Ascending aorta (tissue), 2 donors: ENCODE results near the gene SHLD1. TPM values are rescaled to one million over a fixed set of nuclear protein-coding genes. Genes with fewer than 3 reads are reported as not detected.

Experiments
- DNase-seq, 2 donors: peaks; one replicate each; pipeline ENCODE4 v3.0.0-alpha.2; 2019; ENCODE audit warnings: low spot score in 2 of 2
- H3K27ac ChIP-seq, 2 donors: fragments of 200-600 bp; sonication (generic); one replicate each; pipeline ENCODE4 v1.5.1; 2016 to 2017; ENCODE audit warnings: mild to moderate bottlenecking in 1 of 2
- H3K27me3 ChIP-seq: fragments of 200-600 bp; sonication (generic); one replicate; pipeline ENCODE4 v1.5.1; 2017
- H3K36me3 ChIP-seq, 2 donors: fragments of 200-600 bp; sonication (generic); one replicate each; pipeline ENCODE4 v1.5.1; 2016
- H3K4me1 ChIP-seq, 2 donors: fragments of 200-600 bp; sonication (generic); one replicate each; pipeline ENCODE4 v1.5.1; 2016 to 2017; ENCODE audit warnings: mild to moderate bottlenecking in 1 of 2
- H3K4me3 ChIP-seq, 2 donors: fragments of 200-600 bp; sonication (generic); one replicate each; pipeline ENCODE4 v1.5.1; 2016 to 2017; ENCODE audit warnings: mild to moderate bottlenecking in 1 of 2
- H3K9me3 ChIP-seq, 2 donors: fragments of 200-600 bp; sonication (generic); one replicate each; pipeline ENCODE4 v1.5.1; 2016
- CTCF ChIP-seq, 3 experiments: fragments of 200-600 bp in 2 of 3; fragments of 450-650 bp in 1 of 3; sonication (generic) in 2 of 3; IDR thresholded peaks; one replicate each; pipeline ENCODE4 v1.5.1; 2016 to 2019; ENCODE audit warnings: antibody characterized with exemption in 3 of 3, mild to moderate bottlenecking in 1 of 3, moderate library complexity in 1 of 3
- intact Hi-C: fragments of 100-400 bp; cut with DNase I; formaldehyde crosslinking; loops from one replicate; pipeline ENCODE4 v1.15.1; 2023
- total RNA-seq: library from RNA; depleted of rRNA; stranded (reverse); fragments of >200 nt; gene quantifications from one replicate; pipeline ENCODE4 v1.1.0, GENCODE V29; 2016

SHLD1 gene
- total RNA-seq, 1 donor from 2014 or later = not detected

- DNase-seq = no peak
- Histone ChIP-seq H3K36me3 (no peaks in the 10 kb centered on the region), H3K4me1 (peaks cover 0 to 5% of the 10 kb centered on the region in 2 donors), H3K27ac (no peak overlapping the region), H3K4me3 (no peak overlapping the region), H3K9me3 (no peaks in the 10 kb centered on the region), H3K27me3 (no peaks in the 10 kb centered on the region)
- intact Hi-C loops = no loop called here
- TF ChIP-seq CTCF (IDR thresholded peaks at IDR 0.05) = no peak
These were observed 75.0 kb downstream of the SHLD1 start for GRCh38 chr20:5825130-5825719.

- H3K9me3 ChIP-seq = no peaks in the 10 kb centered on the region
- no peak overlapping the region for H3K4me3 ChIP-seq
- no peak for DNase-seq
- peaks cover 0 to 5% of the 10 kb centered on the region in 2 donors for H3K4me1 ChIP-seq
- TF ChIP-seq CTCF (IDR thresholded peaks at IDR 0.05) = no peak
- no peak overlapping the region for H3K27ac ChIP-seq
- no peaks in the 10 kb centered on the region for H3K36me3 ChIP-seq
- H3K27me3 ChIP-seq = no peaks in the 10 kb centered on the region
- intact Hi-C loops = no loop called here
These were observed 77.1 kb downstream of the SHLD1 start for GRCh38 chr20:5827098-5827853.

GRCh38 chr20:5827861-5828260 is 77.7 kb downstream of the SHLD1 start:
- H3K27me3 ChIP-seq = no peaks in the 10 kb centered on the region
- H3K9me3 ChIP-seq = no peaks in the 10 kb centered on the region
- intact Hi-C loops = no loop called here
- H3K4me1 ChIP-seq = peaks cover 0 to 3% of the 10 kb centered on the region in 2 donors
- no peak overlapping the region for H3K27ac ChIP-seq
- TF ChIP-seq CTCF (IDR thresholded peaks at IDR 0.05) = no peak
- DNase-seq = no peak
- H3K36me3 ChIP-seq = no peaks in the 10 kb centered on the region
- H3K4me3 ChIP-seq = no peak overlapping the region

GRCh38 chr20:5829241-5829809 is 79.1 kb downstream of the SHLD1 start:
- Histone ChIP-seq H3K9me3 (no peaks in the 10 kb centered on the region), H3K4me3 (no peak overlapping the region), H3K4me1 (no peaks in the 10 kb centered on the region), H3K27ac (no peak overlapping the region), H3K27me3 (no peaks in the 10 kb centered on the region), H3K36me3 (no peaks in the 10 kb centered on the region)
- no peak for TF ChIP-seq CTCF (IDR thresholded peaks at IDR 0.05)
- intact Hi-C loops = no loop called here
- no peak for DNase-seq

- no peak for DNase-seq
- H3K36me3 ChIP-seq = no peaks in the 10 kb centered on the region
- H3K4me1 ChIP-seq = peaks cover 0 to 8% of the 10 kb centered on the region in 2 donors
- no peaks in the 10 kb centered on the region for H3K9me3 ChIP-seq
- H3K27ac ChIP-seq = no peak overlapping the region
- H3K4me3 ChIP-seq = no peak overlapping the region
- intact Hi-C loops = no loop called here
- no peaks in the 10 kb centered on the region for H3K27me3 ChIP-seq
- TF ChIP-seq CTCF (IDR thresholded peaks at IDR 0.05) = no peak
These were observed 81.5 kb downstream of the SHLD1 start for GRCh38 chr20:5831539-5832237.
